C4-2B (cell line): ENCODE results near the gene LMAN2.

Source experiments
- H3K27ac ChIP-seq: fragments of 450-650 bp; 2 replicates; pipeline ENCODE4 v1.5.1; 2017
- CTCF ChIP-seq: fragments of 450-650 bp; conservative IDR thresholded peaks from 2 replicates; pipeline ENCODE4 v1.5.1; 2017; ENCODE audit warnings: mild to moderate bottlenecking
- ZFX ChIP-seq: fragments of 450-650 bp; IDR thresholded peaks from 2 replicates; pipeline ENCODE4 v1.6.1; 2017

LMAN2 gene

GRCh38 chr5:177296581-177296980 lies 54.9 kb downstream of the LMAN2 start:
- peak overlapping the region; percentile 42 for H3K27ac ChIP-seq
- TF ChIP-seq CTCF (no peak), ZFX (no peak)

GRCh38 chr5:177295924-177296323 lies 55.5 kb downstream of the LMAN2 start:
- H3K27ac ChIP-seq, result peak overlapping the region; percentile 42
- TF ChIP-seq CTCF (no peak), ZFX (no peak)

GRCh38 chr5:177294632-177295031 lies 56.8 kb downstream of the LMAN2 start:
- no peak for TF ChIP-seq CTCF
- TF ChIP-seq ZFX, result no peak
- no peak overlapping the region for H3K27ac ChIP-seq

- no peak overlapping the region for H3K27ac ChIP-seq
- TF ChIP-seq CTCF (no peak), ZFX (no peak)
These were observed 57.5 kb downstream of the LMAN2 start for GRCh38 chr5:177293819-177294581.

GRCh38 chr5:177291735-177292134 lies 59.7 kb downstream of the LMAN2 start:
- no peak overlapping the region for H3K27ac ChIP-seq

GRCh38 chr5:177290816-177291596 lies 60.5 kb downstream of the LMAN2 start:
- no peak overlapping the region for H3K27ac ChIP-seq
- TF ChIP-seq CTCF (no peak), ZFX (no peak)

More at GRCh38 chr5:177291735-177292134, 59.7 kb downstream of the LMAN2 start:
- no peak for TF ChIP-seq ZFX
- no peak for TF ChIP-seq CTCF

- TF ChIP-seq CTCF (no peak), ZFX (no peak)
- H3K27ac ChIP-seq, result no peak overlapping the region
These were observed 63.3 kb downstream of the LMAN2 start for GRCh38 chr5:177288191-177288590.
